ENCODE measurements around the gene WDR5. TPM values are rescaled to one million over a fixed set of nuclear protein-coding genes. Genes with fewer than 3 reads are reported as not detected.

Gene WDR5
- total RNA-seq, 1 experiment from 2014 or later, result 18.3 TPM

DNA sequence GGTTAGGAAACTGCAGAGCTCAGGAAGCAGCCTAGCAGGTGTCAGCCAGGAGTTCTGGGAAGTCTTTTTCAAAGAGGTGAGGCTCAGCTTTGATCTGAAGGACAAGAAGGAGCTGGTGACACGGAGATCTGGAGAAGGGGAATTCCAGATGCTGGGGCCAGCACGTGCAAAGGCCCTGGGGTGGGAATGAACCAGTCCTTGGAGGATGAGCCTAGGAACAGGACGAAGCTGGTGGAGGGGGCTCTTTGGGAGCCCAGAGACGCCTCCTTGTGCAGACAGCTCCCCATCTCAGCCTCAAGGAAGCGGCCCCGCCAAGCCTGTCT, 43.7 kb downstream of the WDR5 start:
- DNase-seq (ENCODE audit: low read depth), result no peak
- in situ Hi-C loops (cut with HindIII; ENCODE audit: low pct_unique_long_range_greater_than_20kb, low sequenced_read_pairs), result no loop called here

DNA sequence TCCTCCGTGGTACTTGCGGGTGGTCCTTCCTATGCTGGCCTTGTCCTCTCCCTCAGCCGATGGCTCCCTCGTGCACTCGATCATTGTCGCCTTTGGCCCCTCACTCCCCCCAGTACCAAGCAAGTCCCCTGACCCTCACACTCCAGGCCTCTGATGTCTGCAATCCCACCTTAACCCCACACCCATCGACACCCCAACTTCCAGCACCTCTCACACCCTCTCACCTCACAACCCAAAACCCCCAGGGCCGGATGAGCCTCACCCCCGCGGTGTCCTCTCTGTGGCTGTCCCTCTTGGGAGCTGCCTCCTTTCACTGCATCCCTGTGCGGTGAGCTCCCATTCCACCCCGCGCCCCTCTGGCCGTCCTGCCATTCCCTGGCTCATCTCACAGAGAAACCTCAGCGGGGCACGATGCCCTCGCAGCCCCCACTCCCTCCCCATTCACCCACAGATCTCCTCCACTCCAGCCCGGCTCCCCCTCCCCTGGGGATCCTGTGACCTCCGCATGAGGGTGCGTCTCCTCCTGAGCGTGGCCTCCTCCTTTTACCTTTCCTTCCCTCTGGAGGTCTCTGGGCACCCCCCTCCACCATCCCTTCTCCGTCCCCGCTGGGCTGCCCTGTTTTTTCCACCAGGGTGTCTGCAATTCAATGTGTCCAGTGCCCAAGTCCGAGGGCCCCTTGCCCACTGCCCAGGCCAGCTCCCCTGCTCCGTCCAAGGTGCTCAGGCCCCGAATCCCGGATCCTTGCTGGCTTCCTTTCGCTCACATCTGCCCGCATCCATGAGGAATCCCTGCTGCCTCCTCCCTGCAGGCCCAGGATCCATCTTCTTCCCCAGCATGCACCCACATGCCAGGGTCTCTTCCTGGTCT, 44.3 kb downstream of the WDR5 start:
- DNase-seq (ENCODE audit: low read depth), result no peak
- in situ Hi-C loops (cut with HindIII; ENCODE audit: low pct_unique_long_range_greater_than_20kb, low sequenced_read_pairs), result no loop called here

GRCh38 chr9:134180786-134181647, 45.1 kb downstream of the WDR5 start:
- no peak for DNase-seq (ENCODE audit: low read depth)
- in situ Hi-C loops (cut with HindIII; ENCODE audit: low pct_unique_long_range_greater_than_20kb, low sequenced_read_pairs), result no loop called here

DNA sequence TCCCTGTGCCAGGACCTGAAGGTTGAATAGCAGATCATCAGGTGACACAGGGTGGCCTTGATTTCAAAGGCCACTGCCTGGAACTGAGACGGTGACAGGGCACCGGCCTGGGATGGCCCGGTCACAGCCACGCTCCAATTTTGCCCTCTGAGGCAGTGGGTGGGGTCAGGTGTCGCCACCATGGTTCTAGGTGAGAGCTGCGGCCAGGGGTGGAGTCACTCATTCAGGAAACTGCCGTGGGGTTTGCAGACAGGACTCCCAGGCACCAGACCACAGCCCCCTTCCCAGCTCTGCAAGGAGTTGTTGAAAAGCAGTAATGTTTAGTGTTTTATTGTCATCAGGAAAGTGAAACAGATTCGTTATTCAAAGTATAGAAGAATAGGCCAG, 45.8 kb downstream of the WDR5 start:
- DNase-seq (ENCODE audit: low read depth), result no peak
- in situ Hi-C loops (cut with HindIII; ENCODE audit: low pct_unique_long_range_greater_than_20kb, low sequenced_read_pairs), result no loop called here

DNA sequence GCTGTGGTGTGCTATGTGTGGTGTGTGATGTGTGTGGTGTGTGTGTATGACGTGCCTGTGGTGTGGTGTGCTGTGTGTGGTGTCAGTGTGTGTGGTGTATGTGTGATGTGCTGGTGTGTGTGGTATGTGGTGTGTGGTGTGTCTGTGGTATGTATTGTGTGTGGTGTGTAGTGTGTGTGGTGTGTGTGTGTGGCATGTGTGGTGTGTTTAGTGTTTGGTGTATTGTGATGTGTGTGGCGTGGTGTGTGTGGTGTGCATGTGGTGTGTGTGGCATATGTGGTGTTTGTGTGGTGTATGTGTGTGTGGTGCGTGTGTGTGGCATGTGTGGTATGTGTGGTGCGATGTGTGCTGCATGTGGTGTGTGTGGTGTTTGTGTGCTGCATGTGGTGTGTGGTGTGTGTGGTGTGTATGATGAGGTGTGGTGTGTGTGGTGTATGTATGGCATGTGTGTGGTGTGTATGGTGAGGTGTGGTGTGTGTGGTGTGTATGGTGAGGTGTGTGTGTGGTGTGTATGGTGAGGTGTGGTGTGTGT, 46.7 kb downstream of the WDR5 start:
- in situ Hi-C loops (cut with HindIII; ENCODE audit: low pct_unique_long_range_greater_than_20kb, low sequenced_read_pairs), result no loop called here
- DNase-seq (ENCODE audit: low read depth), result no peak

- in situ Hi-C loops (cut with HindIII; ENCODE audit: low pct_unique_long_range_greater_than_20kb, low sequenced_read_pairs), result no loop called here
- no peak for DNase-seq (ENCODE audit: low read depth)
Observed at GRCh38 chr9:134185536-134186011, 49.7 kb downstream of the WDR5 start.

GRCh38 chr9:134186471-134187109, 50.7 kb downstream of the WDR5 start:
- in situ Hi-C loops (cut with HindIII; ENCODE audit: low pct_unique_long_range_greater_than_20kb, low sequenced_read_pairs), result no loop called here
- no peak for DNase-seq (ENCODE audit: low read depth)

- no peak for DNase-seq (ENCODE audit: low read depth)
- in situ Hi-C loops (cut with HindIII; ENCODE audit: low pct_unique_long_range_greater_than_20kb, low sequenced_read_pairs), result no loop called here
Observed at GRCh38 chr9:134187110-134187531, 51.2 kb downstream of the WDR5 start.

GRCh38 chr9:134187891-134188385, 52.1 kb downstream of the WDR5 start:
- no peak for DNase-seq (ENCODE audit: low read depth)
- in situ Hi-C loops (cut with HindIII; ENCODE audit: low pct_unique_long_range_greater_than_20kb, low sequenced_read_pairs), result no loop called here

DNA sequence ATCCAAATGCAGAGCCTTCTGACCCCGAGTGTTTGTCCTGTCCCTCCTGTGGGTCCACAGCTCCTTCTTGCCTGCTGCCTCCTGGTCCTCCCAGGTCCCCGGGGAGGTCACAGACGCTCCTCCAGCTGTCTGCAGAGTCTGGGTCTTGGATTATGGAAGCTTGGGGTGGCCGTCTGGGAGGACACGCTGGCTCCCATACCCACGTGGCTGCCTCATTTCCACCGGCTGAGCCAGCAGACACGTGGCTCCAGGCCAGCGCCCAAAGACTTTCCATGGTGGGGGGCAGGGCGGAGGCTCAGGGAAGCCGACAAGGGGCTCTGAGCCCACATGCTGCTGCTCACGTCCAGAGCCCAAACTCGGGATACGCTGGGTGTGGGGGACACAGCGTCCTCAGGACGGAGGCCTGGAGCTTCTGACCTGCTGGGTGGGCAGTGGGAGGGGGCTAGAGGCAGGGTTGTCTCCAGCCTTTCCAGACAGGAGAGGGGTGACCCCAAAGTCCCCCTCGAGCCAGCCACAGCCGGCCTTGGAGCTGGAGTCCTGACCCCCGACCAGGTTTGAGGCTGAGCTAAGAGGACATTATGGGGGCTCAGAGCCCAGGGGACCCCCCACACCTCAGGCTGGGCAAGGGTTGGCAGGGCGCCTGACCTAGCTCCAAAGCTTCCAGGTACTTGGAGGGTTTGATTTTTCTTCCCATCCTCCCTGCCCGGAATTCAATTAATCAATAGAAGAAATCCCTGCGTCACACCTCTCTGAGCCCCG, 52.7 kb downstream of the WDR5 start:
- in situ Hi-C loops (cut with HindIII; ENCODE audit: low pct_unique_long_range_greater_than_20kb, low sequenced_read_pairs), result no loop called here
- DNase-seq (ENCODE audit: low read depth), result no peak

DNA sequence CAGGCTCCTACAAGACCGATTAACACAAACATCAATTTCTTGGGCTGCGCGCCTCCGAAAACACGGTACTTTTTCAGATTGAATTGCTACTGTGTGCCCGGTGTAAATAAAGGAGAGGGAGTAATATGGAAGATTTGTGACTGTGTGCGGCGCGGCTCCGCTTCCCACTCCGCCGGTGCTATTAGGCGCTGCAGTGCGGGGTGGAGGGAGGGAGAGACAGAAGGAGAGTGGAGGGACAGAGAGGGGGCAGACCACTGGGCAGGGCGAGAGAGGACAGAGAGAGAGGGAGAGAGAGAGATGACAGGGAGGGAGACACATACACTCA, 53.2 kb downstream of the WDR5 start:
- in situ Hi-C loops (cut with HindIII; ENCODE audit: low pct_unique_long_range_greater_than_20kb, low sequenced_read_pairs), result no loop called here
- no peak for DNase-seq (ENCODE audit: low read depth)

DNA sequence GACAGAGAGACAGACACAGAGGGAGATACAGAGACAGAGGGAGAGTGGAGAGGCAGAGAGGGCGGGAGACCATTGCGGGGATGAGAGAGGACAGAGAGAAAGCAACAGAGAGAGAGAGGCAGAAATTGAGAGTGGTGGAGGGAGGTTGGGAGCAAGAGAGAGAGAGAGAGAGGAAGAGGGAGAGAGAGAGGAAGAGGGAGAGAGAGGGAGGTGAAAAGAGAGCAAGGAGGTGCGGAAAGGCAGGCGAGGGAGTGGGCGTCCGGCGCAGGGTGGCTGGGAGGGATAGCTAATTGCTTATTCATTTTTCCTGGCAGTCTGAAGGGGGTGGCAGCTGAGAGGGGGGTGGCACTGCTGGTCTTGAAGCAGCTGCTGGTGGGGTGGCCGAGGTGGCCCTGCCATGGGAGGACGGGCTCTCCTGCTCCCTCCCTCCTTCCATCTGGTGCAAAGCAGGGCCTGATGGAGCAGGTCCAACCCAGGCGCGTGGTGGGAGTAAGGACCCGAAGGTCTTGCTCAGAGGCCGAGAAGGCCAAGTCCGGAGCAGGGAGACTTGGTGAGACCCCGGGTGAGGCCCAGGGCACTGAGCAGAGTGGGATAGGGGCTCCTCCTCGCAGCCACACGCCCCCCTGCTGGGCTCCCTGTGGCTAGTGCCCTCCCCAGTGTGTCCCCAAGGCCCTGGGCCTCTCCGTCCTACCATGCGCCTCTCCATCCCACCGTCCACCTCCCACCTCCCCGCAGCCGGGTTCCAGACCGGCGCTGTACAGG, 53.8 kb downstream of the WDR5 start:
- in situ Hi-C loops (cut with HindIII; ENCODE audit: low pct_unique_long_range_greater_than_20kb, low sequenced_read_pairs), result no loop called here
- DNase-seq (ENCODE audit: low read depth), result no peak

DNA sequence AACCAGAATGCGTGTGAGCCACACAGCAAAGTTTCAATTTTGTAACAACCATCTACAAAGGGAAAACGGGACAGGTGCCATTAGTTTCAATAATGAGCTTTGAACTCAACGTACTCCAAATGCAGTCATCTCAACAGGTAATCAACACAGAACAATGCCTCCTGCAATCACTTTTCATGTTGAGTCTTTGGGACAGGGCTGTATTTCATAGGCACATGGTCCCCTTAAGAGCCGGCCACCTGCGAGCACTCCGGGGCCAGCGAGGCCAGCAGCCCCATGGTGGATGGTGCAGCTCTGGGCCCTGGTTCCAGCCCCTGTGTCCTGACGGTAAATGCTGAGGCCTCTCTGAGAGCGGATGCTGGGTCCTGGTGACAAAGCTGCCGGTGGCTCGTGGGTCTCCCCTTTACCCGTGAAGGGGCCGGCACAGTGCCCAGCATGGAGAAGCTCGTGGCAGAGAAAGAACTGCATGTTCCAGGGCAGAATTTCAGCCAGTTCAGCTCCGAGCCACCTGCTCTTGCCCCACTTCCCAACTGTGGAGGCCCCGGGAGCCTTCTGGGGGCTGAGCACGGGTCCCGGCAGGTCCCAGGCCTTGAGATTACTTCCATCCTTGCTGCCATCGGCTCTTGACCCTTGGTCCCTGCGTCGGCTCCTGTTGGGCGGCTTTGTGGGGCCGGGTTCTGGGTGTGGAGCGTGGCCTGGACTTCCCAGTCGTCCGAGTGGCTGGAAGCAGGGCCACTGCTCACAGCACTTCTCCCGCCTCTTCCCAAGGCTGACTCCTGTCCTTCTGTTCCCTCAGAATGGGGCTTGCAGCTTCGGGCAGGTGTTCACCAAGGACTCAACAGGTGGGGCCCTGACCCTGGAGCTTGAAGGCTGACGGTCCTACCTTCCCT, 54.6 kb downstream of the WDR5 start:
- in situ Hi-C loops (cut with HindIII; ENCODE audit: low pct_unique_long_range_greater_than_20kb, low sequenced_read_pairs), result no loop called here
- DNase-seq (ENCODE audit: low read depth), result no peak

- no peak for DNase-seq (ENCODE audit: low read depth)
- in situ Hi-C loops (cut with HindIII; ENCODE audit: low pct_unique_long_range_greater_than_20kb, low sequenced_read_pairs), result no loop called here
Observed at GRCh38 chr9:134191455-134192209, 55.8 kb downstream of the WDR5 start.

DNA sequence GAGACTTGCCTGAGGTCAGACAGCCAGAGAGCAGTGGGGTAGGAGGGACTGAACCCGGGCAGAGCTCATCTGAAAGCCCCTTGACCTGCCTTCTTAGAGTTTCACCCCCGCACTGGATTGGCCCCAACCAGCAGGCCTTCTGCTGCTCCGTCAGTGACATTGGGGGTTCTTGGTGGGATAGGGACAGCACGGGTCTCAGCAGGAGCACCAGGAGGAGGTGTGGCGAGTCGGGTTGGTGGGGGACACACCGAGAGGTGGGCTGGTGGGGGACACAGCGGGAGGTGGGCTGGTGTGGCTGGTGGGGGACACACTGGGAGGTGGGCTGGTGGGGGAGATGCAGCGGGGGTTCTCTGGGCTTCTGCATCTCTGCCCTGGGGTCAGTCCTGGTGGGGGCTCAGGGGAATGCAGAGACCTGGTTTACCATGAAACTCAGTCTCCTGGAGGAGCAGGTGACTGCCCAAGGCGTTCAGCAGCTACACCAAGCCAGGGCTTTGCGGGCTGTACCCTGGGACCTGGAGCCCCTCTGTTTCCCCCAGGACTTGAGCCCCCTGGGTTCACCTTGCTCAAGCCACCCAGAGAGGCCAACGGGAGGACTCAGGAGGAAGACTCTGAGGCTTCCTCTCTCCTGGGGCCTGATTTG, 56.5 kb downstream of the WDR5 start:
- in situ Hi-C loops (cut with HindIII; ENCODE audit: low pct_unique_long_range_greater_than_20kb, low sequenced_read_pairs), result no loop called here
- DNase-seq (ENCODE audit: low read depth), result no peak

All from Caki2 (cell line).